CD8-positive, alpha-beta memory T cell (primary cell): ENCODE data around the gene BLNK. TPM values are rescaled to one million over a fixed set of nuclear protein-coding genes. Genes with fewer than 3 reads are reported as not detected.

Experiments used
- CTCF ChIA-PET: fragments of 350-600 bp; sonication (Branson Sonifier 250); formaldehyde crosslinking; loops from one replicate; lab custom pipeline; 2021; ENCODE audit warnings: antibody characterized with exemption; lab: Charles Lee
- POLR2A ChIA-PET: fragments of 350-600 bp; sonication (Branson Sonifier 250); formaldehyde crosslinking; loops from one replicate; lab custom pipeline; 2021; ENCODE audit warnings: antibody characterized with exemption; lab: Charles Lee
- DNase-seq, 5 donors: peaks; one replicate each; pipeline versions ENCODE4 v3.0.0 to v3.0.0-alpha.2; 2020 to 2022; ENCODE audit warnings: mixed read lengths in 1 of 5
- H3K27ac ChIP-seq: one replicate; pipeline ENCODE4 v1.7.0; 2013; ENCODE audit warnings: low read depth, mild to moderate bottlenecking, low read length, moderate library complexity
- H3K27me3 ChIP-seq: 2 replicates; pipeline ENCODE4 v1.7.0; 2013; ENCODE audit warnings: low read length, mild to moderate bottlenecking; ENCODE audit not compliant: insufficient read depth, poor library complexity, severe bottlenecking
- H3K36me3 ChIP-seq: 2 replicates; pipeline ENCODE4 v1.7.0; 2013; ENCODE audit warnings: mild to moderate bottlenecking, low read length, moderate library complexity; ENCODE audit not compliant: insufficient read depth
- H3K4me1 ChIP-seq: 2 replicates; pipeline ENCODE4 v1.7.0; 2013; ENCODE audit warnings: mild to moderate bottlenecking, low read length, moderate library complexity; ENCODE audit not compliant: insufficient read depth
- H3K4me3 ChIP-seq: 2 replicates; pipeline ENCODE4 v1.7.0; 2013; ENCODE audit warnings: mild to moderate bottlenecking, low read length
- H3K9me3 ChIP-seq: 2 replicates; pipeline ENCODE4 v1.7.0; 2013; ENCODE audit warnings: mild to moderate bottlenecking, low read length
- H3K27ac Mint-ChIP-seq, 8 donors: one replicate each; pipeline ENCODE4 v1.8.0; 2020 to 2021; ENCODE audit warnings: mixed read lengths in 8 of 8, mild to moderate bottlenecking in 6 of 8, inconsistent platforms in 3 of 8, moderate library complexity in 3 of 8
- H3K27me3 Mint-ChIP-seq, 2 donors: one replicate each; pipeline ENCODE4 v1.8.0; 2020 to 2021; ENCODE audit warnings: mixed read lengths in 2 of 2, mild to moderate bottlenecking in 1 of 2, moderate library complexity in 1 of 2
- H3K36me3 Mint-ChIP-seq, 3 donors: one replicate each; pipeline ENCODE4 v1.8.0; 2020 to 2021; ENCODE audit warnings: mixed read lengths in 3 of 3, inconsistent platforms in 1 of 3, mild to moderate bottlenecking in 1 of 3
- H3K4me1 Mint-ChIP-seq, 3 donors: one replicate each; pipeline ENCODE4 v1.8.0; 2020 to 2021; ENCODE audit warnings: mixed read lengths in 3 of 3, inconsistent platforms in 1 of 3, mild to moderate bottlenecking in 1 of 3
- H3K4me3 Mint-ChIP-seq, 7 donors: one replicate each; pipeline ENCODE4 v1.8.0; 2020 to 2021; ENCODE audit warnings: mixed read lengths in 7 of 7, mild to moderate bottlenecking in 6 of 7, moderate library complexity in 4 of 7, inconsistent platforms in 2 of 7
- H3K9me3 Mint-ChIP-seq, 5 donors: one replicate each; pipeline ENCODE4 v1.8.0; 2020 to 2022; ENCODE audit warnings: mixed read lengths in 5 of 5, mild to moderate bottlenecking in 3 of 5, moderate library complexity in 2 of 5, inconsistent platforms in 1 of 5
- polyA plus RNA-seq: library from polyadenylated mRNA; unstranded; fragments of 300-500 nt; fragmentation: Illumina TruSeq; gene quantifications from one replicate; pipeline ENCODE4 v1.2.3, GENCODE V29; 2021
- total RNA-seq, 2 experiments: library from RNA; stranded (reverse); gene quantifications; one replicate each; pipeline ENCODE4 v1.2.3, GENCODE V29; 2021

Gene BLNK
- total RNA-seq (not detected), polyA plus RNA-seq (not detected)

DNA sequence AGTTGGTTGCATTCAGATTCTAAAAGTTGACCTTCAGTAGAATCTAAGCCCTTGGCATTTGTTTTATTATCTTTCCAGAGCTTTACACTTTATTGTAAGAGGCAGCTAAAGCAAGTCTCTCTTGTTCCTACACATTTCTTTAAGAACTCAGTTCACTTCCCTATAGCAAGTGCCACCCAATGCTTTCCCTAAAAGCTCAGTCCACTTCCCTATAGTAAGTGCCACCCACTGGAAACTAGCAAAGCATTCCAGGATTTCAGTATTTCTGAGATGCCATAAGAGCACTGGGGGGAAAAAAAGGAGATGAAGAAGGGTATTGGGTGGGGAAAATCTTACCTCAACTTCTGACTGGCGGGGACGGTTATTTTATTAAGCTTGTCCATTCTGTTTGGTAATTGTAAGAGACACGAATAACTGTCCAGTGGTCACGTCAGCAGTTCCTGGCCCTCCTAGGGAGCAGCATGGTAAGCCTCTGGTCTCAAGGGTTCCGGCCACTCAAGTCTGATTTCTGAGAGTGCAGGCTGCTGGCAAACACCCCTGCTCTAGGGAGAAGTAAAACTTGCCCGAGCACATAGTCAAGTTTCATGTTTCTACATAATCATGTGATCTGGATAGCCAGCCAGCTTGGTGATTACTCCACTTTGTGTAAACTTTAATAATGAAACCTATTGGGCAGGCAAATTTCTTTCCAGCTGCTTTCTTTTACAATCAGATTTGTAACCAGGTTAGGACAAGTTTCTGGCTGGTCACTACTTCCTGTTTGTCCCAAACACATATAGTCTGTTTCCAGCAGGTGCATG is at the start of gene BLNK:
Gene BLNK, minus strand, starts transcription at position 554 of the 800 bp plus-strand sequence. Its CDS starts 171 bp downstream, at position 383.
- CTCF ChIA-PET = no interaction called here

DNA sequence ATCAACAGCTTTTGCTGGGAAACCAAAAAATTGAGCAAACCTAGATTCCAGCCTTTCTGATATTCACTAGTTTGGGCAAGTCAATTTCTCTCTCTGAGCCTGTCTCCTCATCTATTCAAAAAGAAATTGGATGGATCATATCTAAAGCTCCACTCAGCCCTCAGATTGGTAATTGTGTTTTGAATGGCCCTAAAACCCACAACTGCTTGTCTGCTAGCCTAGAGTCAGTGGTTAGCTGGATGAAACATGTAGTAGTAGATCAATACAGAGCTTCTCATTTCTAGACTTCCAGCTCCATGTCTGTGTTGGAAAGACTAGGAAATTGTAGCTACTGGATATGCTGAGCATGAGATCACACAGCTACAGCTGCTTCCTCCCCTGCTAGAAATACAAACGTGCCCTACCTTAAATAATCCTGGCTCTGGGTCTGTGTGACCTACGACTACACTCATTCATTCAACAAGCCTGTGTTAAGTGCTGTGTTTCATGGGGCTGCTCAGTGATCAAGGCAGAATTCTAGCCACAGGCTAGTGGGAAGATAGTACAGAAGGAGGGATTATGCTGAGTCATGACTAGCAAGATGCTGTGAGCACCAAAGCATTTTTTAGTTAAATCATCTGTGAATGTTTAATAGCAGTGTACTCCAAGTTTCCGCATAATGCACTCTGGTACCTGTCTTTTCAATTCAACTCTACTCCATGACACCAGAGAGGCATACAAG is 48.5 kb upstream of the BLNK start:
- H3K4me3 Mint-ChIP-seq = no peak overlapping the region
- H3K4me3 ChIP-seq = no peak overlapping the region
- DNase-seq = no peak
- H3K36me3 ChIP-seq = no peaks in the 10 kb centered on the region
- H3K27ac Mint-ChIP-seq = no peak overlapping the region
- peaks cover 10 to 66% of the 10 kb centered on the region in 2 donors for H3K27me3 Mint-ChIP-seq
- POLR2A ChIA-PET = no interaction called here
- no peaks in the 10 kb centered on the region for H3K36me3 Mint-ChIP-seq
- CTCF ChIA-PET = no interaction called here
- H3K27ac ChIP-seq = no peak overlapping the region
- H3K27me3 ChIP-seq = peaks cover 6% of the 10 kb centered on the region
- peaks cover 0 to 3% (median 0%) of the 10 kb centered on the region in 5 donors for H3K9me3 Mint-ChIP-seq
- H3K4me1 ChIP-seq = no peaks in the 10 kb centered on the region
- H3K4me1 Mint-ChIP-seq = no peaks in the 10 kb centered on the region
- no peaks in the 10 kb centered on the region for H3K9me3 ChIP-seq

More for the DNA sequence above, at the start of gene BLNK:
- no peak within 1 kb of the TSS for H3K4me3 ChIP-seq
- H3K27me3 Mint-ChIP-seq = peaks cover 7 to 24% of the 10 kb centered on the region in 2 donors
- no peaks in the 10 kb centered on the region for H3K9me3 Mint-ChIP-seq
- H3K36me3 ChIP-seq = no peaks in the 10 kb centered on the region
- no peak within 1 kb of the TSS for H3K4me3 Mint-ChIP-seq
- no peaks in the 10 kb centered on the region for H3K27me3 ChIP-seq
- DNase-seq = no peak
- H3K4me1 Mint-ChIP-seq = no peaks in the 10 kb centered on the region
- POLR2A ChIA-PET = no interaction called here
- H3K27ac Mint-ChIP-seq = no peak within 1 kb of the TSS
- H3K4me1 ChIP-seq = no peaks in the 10 kb centered on the region
- no peak within 1 kb of the TSS for H3K27ac ChIP-seq
- H3K9me3 ChIP-seq = no peaks in the 10 kb centered on the region
- no peaks in the 10 kb centered on the region for H3K36me3 Mint-ChIP-seq

DNA sequence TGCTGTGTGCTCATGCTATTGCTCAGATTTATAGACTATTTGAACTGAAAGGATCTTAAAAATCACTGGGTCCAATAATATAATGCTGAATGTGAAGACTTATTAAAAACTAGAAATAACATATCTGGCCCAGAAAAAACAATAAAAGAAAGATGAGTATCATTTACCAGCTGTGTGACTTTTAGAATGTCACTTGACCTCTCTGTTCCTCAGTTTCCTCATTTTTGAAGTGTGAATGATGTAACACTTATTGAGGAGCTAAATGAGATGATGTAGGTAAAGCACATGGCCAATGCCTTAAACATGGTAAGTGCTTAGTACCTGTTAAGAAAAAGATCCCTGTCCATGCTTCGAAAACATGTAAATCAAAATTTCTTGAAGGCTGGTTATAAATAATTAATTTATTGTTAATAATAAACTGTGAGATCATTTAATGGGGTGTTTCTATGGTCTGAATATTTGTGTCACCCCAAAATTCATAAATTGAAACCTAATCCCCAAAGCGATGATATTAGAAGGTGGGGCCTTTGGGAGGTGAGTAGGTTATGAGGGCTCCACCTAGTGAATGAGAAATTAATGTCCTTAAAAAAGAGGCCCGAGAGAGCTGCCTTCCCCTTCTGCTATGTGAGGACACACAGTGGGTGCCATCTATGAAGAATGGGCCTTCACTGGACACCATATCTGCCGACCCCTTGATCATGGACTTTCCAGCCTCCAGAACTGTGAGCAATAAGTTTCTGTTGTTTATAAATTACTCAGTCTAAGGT is 45.9 kb upstream of the BLNK start:
- POLR2A ChIA-PET = no interaction called here
- Mint-ChIP-seq H3K27ac (no peak overlapping the region), H3K9me3 (no peaks in the 10 kb centered on the region), H3K4me3 (no peak overlapping the region), H3K36me3 (no peaks in the 10 kb centered on the region), H3K4me1 (no peaks in the 10 kb centered on the region), H3K27me3 (peaks cover 8 to 75% of the 10 kb centered on the region in 2 donors)
- CTCF ChIA-PET = no interaction called here
- DNase-seq = no peak
- Histone ChIP-seq H3K9me3 (no peaks in the 10 kb centered on the region), H3K4me3 (no peak overlapping the region), H3K4me1 (no peaks in the 10 kb centered on the region), H3K36me3 (no peaks in the 10 kb centered on the region), H3K27me3 (peaks cover 6% of the 10 kb centered on the region), H3K27ac (no peak overlapping the region)

DNA sequence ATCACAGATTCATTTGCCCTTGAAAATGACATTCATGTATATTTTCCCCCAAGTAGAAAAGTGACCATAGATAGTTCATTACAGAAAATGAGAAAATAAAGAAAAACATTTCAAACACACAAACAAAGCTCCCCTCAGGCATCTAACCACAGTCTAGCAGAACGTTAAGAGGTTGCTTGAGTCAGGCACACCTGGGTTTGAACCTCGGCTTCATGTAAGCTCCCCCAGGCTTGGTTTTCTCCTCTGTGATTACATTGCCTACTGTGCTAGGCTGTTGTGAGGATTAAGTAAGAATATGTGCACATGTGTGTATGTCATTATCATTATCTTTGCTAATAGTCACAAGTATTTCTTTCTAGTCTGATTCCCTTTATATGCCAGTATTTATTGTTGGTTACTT is 42.0 kb upstream of the BLNK start:
- no peak overlapping the region for H3K4me3 ChIP-seq
- no peaks in the 10 kb centered on the region for H3K36me3 ChIP-seq
- ChIA-PET POLR2A (no interaction called here), CTCF (interaction anchor here (1.5 kb wide), 1 partner anchor 11 kb away, joined by 3 read pairs; no protein-coding TSS in a partner anchor)
- Mint-ChIP-seq H3K9me3 (no peaks in the 10 kb centered on the region), H3K4me3 (no peak overlapping the region), H3K27ac (no peak overlapping the region), H3K36me3 (no peaks in the 10 kb centered on the region), H3K4me1 (no peaks in the 10 kb centered on the region), H3K27me3 (peaks cover 6 to 64% of the 10 kb centered on the region in 2 donors)
- H3K27ac ChIP-seq = no peak overlapping the region
- no peaks in the 10 kb centered on the region for H3K4me1 ChIP-seq
- no peak for DNase-seq
- H3K9me3 ChIP-seq = no peaks in the 10 kb centered on the region
- H3K27me3 ChIP-seq = no peaks in the 10 kb centered on the region

DNA sequence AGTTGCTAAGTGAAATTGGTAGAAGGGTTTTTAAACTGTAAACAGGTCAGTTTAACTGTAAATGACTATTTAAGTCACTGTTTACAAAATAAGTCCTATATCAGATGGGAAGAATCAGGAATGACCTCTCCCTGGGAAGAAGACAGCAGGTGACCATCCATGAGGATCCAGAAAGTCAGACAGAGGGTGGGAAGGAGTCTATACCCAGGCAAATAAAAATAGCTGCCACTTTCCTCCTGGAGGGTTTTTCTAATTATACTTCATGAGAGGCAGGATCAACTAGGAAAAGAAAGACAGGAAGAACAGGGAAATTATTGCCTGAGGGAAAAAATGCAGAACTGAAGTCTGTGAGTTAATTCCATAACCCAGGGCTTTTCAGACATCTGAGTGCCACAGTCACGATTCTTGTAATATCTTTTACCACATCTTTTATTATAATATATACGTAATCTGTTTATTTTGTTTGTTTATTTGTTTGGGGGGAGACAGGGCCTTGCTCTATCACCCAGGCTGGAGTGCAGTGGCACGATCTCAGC is 39.9 kb upstream of the BLNK start:
- peaks cover 0 to 3% (median 0%) of the 10 kb centered on the region in 5 donors for H3K9me3 Mint-ChIP-seq
- POLR2A ChIA-PET = no interaction called here
- no peaks in the 10 kb centered on the region for H3K36me3 ChIP-seq
- H3K27me3 ChIP-seq = no peaks in the 10 kb centered on the region
- CTCF ChIA-PET = no interaction called here
- no peaks in the 10 kb centered on the region for H3K9me3 ChIP-seq
- H3K4me1 Mint-ChIP-seq = no peaks in the 10 kb centered on the region
- peaks cover 6 to 62% of the 10 kb centered on the region in 2 donors for H3K27me3 Mint-ChIP-seq
- no peak overlapping the region for H3K27ac ChIP-seq
- H3K4me3 Mint-ChIP-seq = no peak overlapping the region
- H3K27ac Mint-ChIP-seq = no peak overlapping the region
- H3K4me1 ChIP-seq = peaks cover 8% of the 10 kb centered on the region
- DNase-seq = no peak
- H3K4me3 ChIP-seq = no peak overlapping the region
- H3K36me3 Mint-ChIP-seq = no peaks in the 10 kb centered on the region

DNA sequence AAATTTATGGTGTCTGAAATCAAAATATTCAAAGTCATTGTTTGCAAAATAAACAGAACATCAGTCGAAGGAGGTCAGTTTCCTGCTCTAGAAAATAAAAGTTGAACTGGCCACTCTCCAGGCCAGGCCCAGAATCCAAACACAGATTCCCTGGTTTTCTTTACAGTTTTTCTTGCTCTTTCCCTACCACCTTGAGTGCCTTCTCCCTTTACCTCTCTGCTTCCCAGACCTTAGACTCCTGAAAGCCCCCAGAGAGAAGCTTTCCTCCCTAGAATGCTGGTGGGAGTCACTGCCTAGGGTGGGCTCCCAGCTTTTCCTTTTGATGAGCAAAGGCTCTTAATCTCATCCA is 38.9 kb upstream of the BLNK start:
- CTCF ChIA-PET = no interaction called here
- Mint-ChIP-seq H3K4me1 (no peaks in the 10 kb centered on the region), H3K4me3 (no peak overlapping the region), H3K27ac (no peak overlapping the region), H3K36me3 (no peaks in the 10 kb centered on the region), H3K9me3 (peaks cover 0 to 3% (median 0%) of the 10 kb centered on the region in 5 donors), H3K27me3 (peaks cover 7 to 59% of the 10 kb centered on the region in 2 donors)
- Histone ChIP-seq H3K27me3 (no peaks in the 10 kb centered on the region), H3K36me3 (no peaks in the 10 kb centered on the region), H3K27ac (no peak overlapping the region), H3K4me3 (no peak overlapping the region), H3K9me3 (no peaks in the 10 kb centered on the region), H3K4me1 (peaks cover 10% of the 10 kb centered on the region)
- no peak for DNase-seq
- POLR2A ChIA-PET = no interaction called here

DNA sequence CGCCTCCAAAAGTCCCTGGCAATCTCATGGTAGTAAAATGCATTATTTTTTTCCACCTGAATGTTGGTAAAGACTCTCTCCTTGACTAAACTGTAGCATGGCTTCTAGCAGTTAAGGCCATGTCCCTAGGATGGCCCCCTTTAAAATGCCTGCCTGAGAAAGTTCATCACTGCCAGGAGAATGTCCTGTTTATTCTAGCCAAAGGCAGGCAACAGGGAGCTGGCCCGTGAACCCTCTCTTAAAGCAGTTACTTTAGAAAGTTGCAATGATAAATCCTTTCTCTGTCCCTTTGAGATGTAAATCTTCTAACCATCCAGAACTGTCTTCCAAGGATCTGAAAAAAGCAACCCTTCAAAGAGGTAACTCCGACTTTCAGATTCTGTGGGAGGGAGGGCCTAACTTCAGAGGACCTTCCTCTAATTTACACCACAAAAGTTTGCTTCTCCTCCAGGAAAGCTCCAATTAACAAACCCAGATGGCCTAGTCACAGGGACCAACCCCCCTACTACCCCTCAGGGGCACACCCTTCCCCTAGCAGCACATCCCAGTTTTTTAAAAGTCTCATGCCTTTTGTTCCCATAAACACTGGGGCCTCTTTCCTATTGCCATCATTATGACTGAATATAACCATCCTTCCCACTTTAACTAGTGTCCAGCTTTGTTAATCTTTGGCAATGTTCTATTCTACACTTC is 38.4 kb upstream of the BLNK start:
- peaks cover 7 to 57% of the 10 kb centered on the region in 2 donors for H3K27me3 Mint-ChIP-seq
- peaks cover 0 to 3% (median 0%) of the 10 kb centered on the region in 5 donors for H3K9me3 Mint-ChIP-seq
- no peak overlapping the region for H3K27ac Mint-ChIP-seq
- H3K36me3 Mint-ChIP-seq = no peaks in the 10 kb centered on the region
- Histone ChIP-seq H3K4me3 (no peak overlapping the region), H3K4me1 (peaks cover 10% of the 10 kb centered on the region), H3K36me3 (no peaks in the 10 kb centered on the region), H3K9me3 (no peaks in the 10 kb centered on the region), H3K27ac (no peak overlapping the region), H3K27me3 (no peaks in the 10 kb centered on the region)
- ChIA-PET CTCF (no interaction called here), POLR2A (no interaction called here)
- no peak overlapping the region for H3K4me3 Mint-ChIP-seq
- no peaks in the 10 kb centered on the region for H3K4me1 Mint-ChIP-seq
- no peak for DNase-seq
